CD14-positive monocyte (primary cell): ENCODE measurements around the gene ITPR2. TPM values are rescaled to one million over a fixed set of nuclear protein-coding genes. Genes with fewer than 3 reads are reported as not detected.

Source experiments
- DNase-seq, 3 donors: peaks; one replicate each; pipeline ENCODE4 v3.0.0-alpha.2; 2011 to 2022
- H2AFZ ChIP-seq: 2 replicates; pipeline ENCODE4 v1.6.0; 2012; ENCODE audit warnings: mild to moderate bottlenecking, low read depth, low read length, inconsistent platforms; ENCODE audit not compliant: insufficient read depth, poor library complexity, severe bottlenecking
- H3K27ac ChIP-seq, 2 donors: 1 replicate in 1 of 2; 2 replicates in 1 of 2; pipeline ENCODE4 v1.5.1; 2012 to 2013; ENCODE audit warnings: low read length in 2 of 2, control low read depth in 1 of 2, inconsistent platforms in 1 of 2, low read depth in 1 of 2, mild to moderate bottlenecking in 1 of 2
- H3K27me3 ChIP-seq, 2 donors: one replicate each; pipeline versions ENCODE4 v1.6.0 to v1.6.1; 2011 to 2013; ENCODE audit warnings: low read length in 2 of 2; ENCODE audit not compliant: control insufficient read depth in 2 of 2, insufficient read depth in 2 of 2
- H3K36me3 ChIP-seq, 2 donors: replicated peaks in 1 of 2; 1 replicate in 1 of 2; 2 replicates in 1 of 2; pipeline versions ENCODE4 v1.5.1 to v1.6.1; 2012 to 2013; ENCODE audit warnings: low read length in 2 of 2, control low read depth in 1 of 2, inconsistent platforms in 1 of 2, mild to moderate bottlenecking in 1 of 2; ENCODE audit not compliant: insufficient read depth in 2 of 2, control insufficient read depth in 1 of 2
- H3K4me1 ChIP-seq, 2 donors: 1 replicate in 1 of 2; 2 replicates in 1 of 2; pipeline versions ENCODE4 v1.5.1 to v1.6.1; 2012 to 2013; ENCODE audit warnings: low read length in 2 of 2, control low read depth in 1 of 2, inconsistent platforms in 1 of 2, mild to moderate bottlenecking in 1 of 2, moderate library complexity in 1 of 2; ENCODE audit not compliant: insufficient read depth in 2 of 2, control insufficient read depth in 1 of 2
- H3K4me2 ChIP-seq: replicated peaks from 2 replicates; pipeline ENCODE3; 2012; ENCODE audit warnings: low read length, moderate library complexity, mild to moderate bottlenecking; ENCODE audit not compliant: poor library complexity, severe bottlenecking; ENCODE audit errors: extremely low read depth
- H3K4me3 ChIP-seq, 3 experiments: fragments of 200-600 bp in 1 of 3; sonication (generic) in 1 of 3; replicated peaks in 1 of 3; 1 replicate in 2 of 3; 2 replicates in 1 of 3; pipeline ENCODE4 v1.5.1; 2011 to 2013; ENCODE audit warnings: low read length in 3 of 3, mild to moderate bottlenecking in 3 of 3, control low read depth in 2 of 3, low read depth in 2 of 3, inconsistent platforms in 1 of 3, moderate library complexity in 1 of 3
- H3K79me2 ChIP-seq: 2 replicates; pipeline ENCODE4 v1.6.0; 2012; ENCODE audit warnings: mild to moderate bottlenecking, control low read depth, inconsistent platforms, low read length, moderate library complexity; ENCODE audit not compliant: insufficient read depth
- H3K9ac ChIP-seq: 2 replicates; pipeline ENCODE4 v1.6.0; 2017; ENCODE audit warnings: low read length, mild to moderate bottlenecking; ENCODE audit not compliant: insufficient read depth, poor library complexity, severe bottlenecking
- H3K9me3 ChIP-seq, 2 donors: replicated peaks in 1 of 2; 1 replicate in 1 of 2; 2 replicates in 1 of 2; pipeline versions ENCODE4 v1.5.1 to v1.6.1; 2012 to 2013; ENCODE audit warnings: low read length in 2 of 2, control low read depth in 1 of 2; ENCODE audit not compliant: control insufficient read depth in 1 of 2, insufficient read depth in 1 of 2
- H4K20me1 ChIP-seq: 2 replicates; pipeline ENCODE4 v1.6.0; 2012; ENCODE audit warnings: mild to moderate bottlenecking, low read length, control low read depth, moderate library complexity; ENCODE audit not compliant: insufficient read depth
- H3K27ac Mint-ChIP-seq, 7 donors: one replicate each; pipeline ENCODE4 v1.8.0; 2020; ENCODE audit warnings: mild to moderate bottlenecking in 7 of 7, mixed read lengths in 7 of 7, moderate library complexity in 6 of 7, inconsistent platforms in 2 of 7
- H3K27me3 Mint-ChIP-seq, 3 donors: one replicate each; pipeline ENCODE4 v1.8.0; 2021 to 2022; ENCODE audit warnings: low read depth in 3 of 3, mild to moderate bottlenecking in 3 of 3, mixed read lengths in 3 of 3, moderate library complexity in 3 of 3, inconsistent platforms in 1 of 3
- H3K36me3 Mint-ChIP-seq, 2 donors: one replicate each; pipeline ENCODE4 v1.8.0; 2020; ENCODE audit warnings: mixed read lengths in 2 of 2, inconsistent platforms in 1 of 2, mild to moderate bottlenecking in 1 of 2
- H3K4me1 Mint-ChIP-seq: one replicate; pipeline ENCODE4 v1.8.0; 2020; ENCODE audit warnings: mild to moderate bottlenecking, mixed read lengths
- H3K4me3 Mint-ChIP-seq, 2 donors: one replicate each; pipeline ENCODE4 v1.8.0; 2020; ENCODE audit warnings: mild to moderate bottlenecking in 2 of 2, mixed read lengths in 2 of 2, moderate library complexity in 1 of 2
- H3K9me3 Mint-ChIP-seq, 7 donors: one replicate each; pipeline ENCODE4 v1.8.0; 2020 to 2022; ENCODE audit warnings: mixed read lengths in 7 of 7, mild to moderate bottlenecking in 6 of 7, moderate library complexity in 6 of 7, inconsistent platforms in 2 of 7
- WGBS: methylation state at CpG from one replicate; pipeline ENCODE4 v1.1.5; 2013; ENCODE audit warnings: missing lambda C conversion rate; ENCODE audit not compliant: insufficient coverage; 5-methylcytosine and 5-hydroxymethylcytosine counted together
- intact Hi-C, 2 donors: fragments of 100-400 bp; cut with micrococcal nuclease; formaldehyde crosslinking; loops; one replicate each; pipeline versions ENCODE4 v1.15.0 to v1.15.1; 2023
- polyA plus RNA-seq, 3 donors: library from polyadenylated mRNA; depleted of rRNA in 1 of 3; unstranded in 2 of 3; stranded (reverse) in 1 of 3; fragments of 300-500 nt in 2 of 3; fragments of >200 nt in 1 of 3; fragmentation: Illumina TruSeq in 2 of 3; gene quantifications; 1 replicate in 2 of 3; 2 replicates in 1 of 3; pipeline ENCODE4 v1.2.3, GENCODE V29; 2012 to 2021
- TF ChIP-seq, protein P1 (sequence below): fragments of 200-600 bp; IDR thresholded peaks from one replicate; pipeline ENCODE4 v1.8.0; 2022; ENCODE audit warnings: antibody characterized with exemption, mild to moderate bottlenecking

Gene ITPR2
- polyA plus RNA-seq, 3 donors, result 2.7 to 6.4 (median 5.7) TPM

DNA sequence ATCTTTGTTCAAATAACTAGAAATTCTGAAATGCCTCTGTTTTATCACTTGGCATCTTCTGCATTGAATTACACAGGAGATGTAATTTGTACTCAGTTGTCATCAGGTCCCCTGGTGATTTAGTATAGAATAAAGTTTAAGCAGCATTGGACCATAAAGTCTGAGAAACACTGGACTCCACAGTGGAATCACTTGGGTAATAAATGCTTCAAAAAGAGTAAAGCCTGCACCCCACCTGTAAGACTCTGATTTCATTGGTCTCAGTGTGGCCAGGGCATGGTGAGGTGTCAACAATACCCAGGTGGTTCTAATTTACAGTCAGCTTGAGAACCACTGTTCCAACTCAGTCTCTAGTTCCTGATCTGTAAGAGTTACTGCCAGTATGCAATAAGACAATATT is 148.9 kb downstream of the ITPR2 start:
- Mint-ChIP-seq H3K36me3 (peaks cover 46 to 60% of the 10 kb centered on the region in 2 donors), H3K27ac (no peak overlapping the region), H3K4me3 (no peak overlapping the region), H3K9me3 (peaks cover 0 to 6% (median 2%) of the 10 kb centered on the region in 7 donors), H3K27me3 (peaks cover 0 to 2% (median 0%) of the 10 kb centered on the region in 3 donors), H3K4me1 (no peaks in the 10 kb centered on the region)
- no peak for DNase-seq
- peaks cover 0 to 13% of the 10 kb centered on the region in 2 donors for H3K9me3 ChIP-seq
- no peaks in the 10 kb centered on the region for H4K20me1 ChIP-seq
- no peaks in the 10 kb centered on the region for H3K27me3 ChIP-seq
- H2AFZ ChIP-seq, result no peak overlapping the region
- no peaks in the 10 kb centered on the region for H3K4me1 ChIP-seq
- no peak overlapping the region for H3K27ac ChIP-seq
- no peaks in the 10 kb centered on the region for H3K79me2 ChIP-seq
- peaks cover 33 to 75% of the 10 kb centered on the region in 2 donors for H3K36me3 ChIP-seq
- H3K9ac ChIP-seq, result no peak overlapping the region
- no peak overlapping the region for H3K4me2 ChIP-seq
- intact Hi-C loops, result no loop called here
- no peak overlapping the region for H3K4me3 ChIP-seq
- TF ChIP-seq, protein P1, sequence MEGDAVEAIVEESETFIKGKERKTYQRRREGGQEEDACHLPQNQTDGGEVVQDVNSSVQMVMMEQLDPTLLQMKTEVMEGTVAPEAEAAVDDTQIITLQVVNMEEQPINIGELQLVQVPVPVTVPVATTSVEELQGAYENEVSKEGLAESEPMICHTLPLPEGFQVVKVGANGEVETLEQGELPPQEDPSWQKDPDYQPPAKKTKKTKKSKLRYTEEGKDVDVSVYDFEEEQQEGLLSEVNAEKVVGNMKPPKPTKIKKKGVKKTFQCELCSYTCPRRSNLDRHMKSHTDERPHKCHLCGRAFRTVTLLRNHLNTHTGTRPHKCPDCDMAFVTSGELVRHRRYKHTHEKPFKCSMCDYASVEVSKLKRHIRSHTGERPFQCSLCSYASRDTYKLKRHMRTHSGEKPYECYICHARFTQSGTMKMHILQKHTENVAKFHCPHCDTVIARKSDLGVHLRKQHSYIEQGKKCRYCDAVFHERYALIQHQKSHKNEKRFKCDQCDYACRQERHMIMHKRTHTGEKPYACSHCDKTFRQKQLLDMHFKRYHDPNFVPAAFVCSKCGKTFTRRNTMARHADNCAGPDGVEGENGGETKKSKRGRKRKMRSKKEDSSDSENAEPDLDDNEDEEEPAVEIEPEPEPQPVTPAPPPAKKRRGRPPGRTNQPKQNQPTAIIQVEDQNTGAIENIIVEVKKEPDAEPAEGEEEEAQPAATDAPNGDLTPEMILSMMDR, result no peak

DNA sequence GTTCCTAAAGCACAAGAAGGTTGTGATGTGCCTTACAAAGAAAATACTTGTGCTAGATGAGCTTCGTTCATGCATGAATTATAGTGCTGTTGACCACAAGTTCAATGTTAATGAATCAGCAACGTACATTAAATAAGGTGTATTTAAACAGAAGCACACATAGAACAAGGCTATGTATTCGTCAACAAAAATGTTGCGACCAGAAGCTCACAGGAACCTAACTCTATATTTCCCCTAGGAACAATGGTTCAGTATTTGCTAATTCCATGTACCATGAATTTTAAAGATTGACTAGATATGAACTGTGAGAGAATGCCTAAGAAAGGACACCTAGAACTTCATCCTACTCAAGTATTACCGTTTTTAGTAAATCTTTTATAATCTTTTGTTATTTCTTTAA is 149.6 kb downstream of the ITPR2 start:
- H3K4me2 ChIP-seq, result no peak overlapping the region
- H3K79me2 ChIP-seq, result no peaks in the 10 kb centered on the region
- no peaks in the 10 kb centered on the region for H3K4me1 Mint-ChIP-seq
- no CpG with 5 or more reads among the region's 5 CpGs for WGBS
- H3K4me1 ChIP-seq, result no peaks in the 10 kb centered on the region
- H3K4me3 Mint-ChIP-seq, result no peak overlapping the region
- H3K4me3 ChIP-seq, result no peak overlapping the region
- H3K36me3 ChIP-seq, result peaks cover 34 to 73% of the 10 kb centered on the region in 2 donors
- DNase-seq, result no peak
- no peaks in the 10 kb centered on the region for H3K27me3 ChIP-seq
- peaks cover 0 to 6% (median 2%) of the 10 kb centered on the region in 7 donors for H3K9me3 Mint-ChIP-seq
- no peaks in the 10 kb centered on the region for H4K20me1 ChIP-seq
- TF ChIP-seq, protein P1, result no peak
- H3K27ac ChIP-seq, result no peak overlapping the region
- no peak overlapping the region for H3K27ac Mint-ChIP-seq
- no peak overlapping the region for H2AFZ ChIP-seq
- peaks cover 0 to 13% of the 10 kb centered on the region in 2 donors for H3K9me3 ChIP-seq
- intact Hi-C loops, result no loop called here
- H3K27me3 Mint-ChIP-seq, result peaks cover 0 to 2% (median 0%) of the 10 kb centered on the region in 3 donors
- H3K9ac ChIP-seq, result no peak overlapping the region
- peaks cover 46 to 61% of the 10 kb centered on the region in 2 donors for H3K36me3 Mint-ChIP-seq
